Brain microvascular endothelial cell (primary cell): ENCODE results near the gene PCDH17.

Experiments used
- DNase-seq: peaks from one replicate; pipeline ENCODE4 v3.0.0-alpha.2; 2020
- H3K27ac ChIP-seq: fragments of 250-450 bp; sonication (Bioruptor Pico); 2 replicates; pipeline ENCODE4 v1.5.1; 2020; ENCODE audit warnings: mild to moderate bottlenecking, moderate library complexity
- H3K27me3 ChIP-seq: fragments of 250-450 bp; sonication (Bioruptor Pico); replicated peaks from 2 replicates; pipeline ENCODE4 v1.5.1; 2020; ENCODE audit warnings: mild to moderate bottlenecking
- H3K36me3 ChIP-seq: fragments of 250-450 bp; sonication (Bioruptor Pico); replicated peaks from 2 replicates; pipeline ENCODE4 v1.5.1; 2020; ENCODE audit warnings: mild to moderate bottlenecking
- H3K4me3 ChIP-seq: 2 replicates; pipeline ENCODE4 v1.5.1; 2011; ENCODE audit warnings: low read depth, mild to moderate bottlenecking, control low read depth, low read length, moderate library complexity
- in situ Hi-C: cut with HindIII; loops from 2 replicates; pipeline ENCODE4 v1.10.0; 2017; ENCODE audit warnings: low sequenced_read_pairs, low pct_ligation_motif_present
- TF ChIP-seq, protein P1 (sequence below): IDR thresholded peaks from 2 replicates; pipeline ENCODE4 v1.5.1; 2011; ENCODE audit warnings: low read depth, mild to moderate bottlenecking, moderate library complexity, low read length, control low read depth, inconsistent platforms; ENCODE audit errors: missing control alignments

Gene PCDH17

DNA sequence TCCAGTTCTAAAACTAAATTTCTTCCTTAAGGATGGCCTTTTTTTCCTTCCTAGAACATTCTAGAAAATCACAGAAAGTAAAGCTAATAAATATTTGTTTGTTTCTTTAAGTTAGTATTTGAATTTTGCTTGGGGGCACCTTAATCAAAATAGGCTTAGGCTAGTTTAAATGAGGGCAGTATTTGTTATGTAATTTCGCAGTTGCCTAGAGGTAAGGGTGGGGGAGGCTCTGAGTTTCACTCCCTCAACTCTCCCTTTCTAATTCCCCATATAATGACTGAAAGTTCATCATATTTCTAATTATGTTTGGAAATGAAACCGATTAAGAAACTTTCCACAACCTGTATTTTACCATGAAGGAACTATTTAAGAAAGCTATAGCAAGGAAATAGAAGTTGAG lies 40.6 kb downstream of the PCDH17 start:
- Histone ChIP-seq H3K4me3 (no peak overlapping the region), H3K27me3 (no peaks in the 10 kb centered on the region), H3K27ac (no peak overlapping the region), H3K36me3 (no peaks in the 10 kb centered on the region)
- TF ChIP-seq, protein P1, sequence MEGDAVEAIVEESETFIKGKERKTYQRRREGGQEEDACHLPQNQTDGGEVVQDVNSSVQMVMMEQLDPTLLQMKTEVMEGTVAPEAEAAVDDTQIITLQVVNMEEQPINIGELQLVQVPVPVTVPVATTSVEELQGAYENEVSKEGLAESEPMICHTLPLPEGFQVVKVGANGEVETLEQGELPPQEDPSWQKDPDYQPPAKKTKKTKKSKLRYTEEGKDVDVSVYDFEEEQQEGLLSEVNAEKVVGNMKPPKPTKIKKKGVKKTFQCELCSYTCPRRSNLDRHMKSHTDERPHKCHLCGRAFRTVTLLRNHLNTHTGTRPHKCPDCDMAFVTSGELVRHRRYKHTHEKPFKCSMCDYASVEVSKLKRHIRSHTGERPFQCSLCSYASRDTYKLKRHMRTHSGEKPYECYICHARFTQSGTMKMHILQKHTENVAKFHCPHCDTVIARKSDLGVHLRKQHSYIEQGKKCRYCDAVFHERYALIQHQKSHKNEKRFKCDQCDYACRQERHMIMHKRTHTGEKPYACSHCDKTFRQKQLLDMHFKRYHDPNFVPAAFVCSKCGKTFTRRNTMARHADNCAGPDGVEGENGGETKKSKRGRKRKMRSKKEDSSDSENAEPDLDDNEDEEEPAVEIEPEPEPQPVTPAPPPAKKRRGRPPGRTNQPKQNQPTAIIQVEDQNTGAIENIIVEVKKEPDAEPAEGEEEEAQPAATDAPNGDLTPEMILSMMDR, result no peak
- DNase-seq, result no peak
- in situ Hi-C loops, result no loop called here

DNA sequence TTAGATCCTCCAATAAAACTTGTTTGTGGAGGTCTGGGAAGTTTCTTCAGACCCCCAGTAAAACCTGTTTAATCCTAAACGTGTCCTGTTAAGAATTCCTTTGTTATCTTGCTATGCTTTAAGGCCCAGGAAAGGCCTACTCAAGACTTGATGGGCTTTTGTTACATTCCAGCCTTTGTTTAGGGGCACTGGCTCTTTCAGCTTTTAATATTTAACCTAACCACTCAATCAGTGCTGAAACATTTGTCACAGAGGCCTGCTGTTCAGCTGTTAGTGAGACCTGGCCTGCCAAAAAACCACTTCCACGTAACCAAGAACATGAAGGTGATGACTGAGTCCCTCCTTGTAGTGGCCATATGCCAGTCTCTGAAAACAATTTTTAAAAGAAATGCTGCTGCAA lies 41.7 kb downstream of the PCDH17 start:
- DNase-seq, result no peak
- H3K27ac ChIP-seq, result no peak overlapping the region
- H3K4me3 ChIP-seq, result no peak overlapping the region
- TF ChIP-seq, protein P1, result no peak
- H3K27me3 ChIP-seq, result no peaks in the 10 kb centered on the region
- in situ Hi-C loops, result no loop called here
- H3K36me3 ChIP-seq, result no peaks in the 10 kb centered on the region

DNA sequence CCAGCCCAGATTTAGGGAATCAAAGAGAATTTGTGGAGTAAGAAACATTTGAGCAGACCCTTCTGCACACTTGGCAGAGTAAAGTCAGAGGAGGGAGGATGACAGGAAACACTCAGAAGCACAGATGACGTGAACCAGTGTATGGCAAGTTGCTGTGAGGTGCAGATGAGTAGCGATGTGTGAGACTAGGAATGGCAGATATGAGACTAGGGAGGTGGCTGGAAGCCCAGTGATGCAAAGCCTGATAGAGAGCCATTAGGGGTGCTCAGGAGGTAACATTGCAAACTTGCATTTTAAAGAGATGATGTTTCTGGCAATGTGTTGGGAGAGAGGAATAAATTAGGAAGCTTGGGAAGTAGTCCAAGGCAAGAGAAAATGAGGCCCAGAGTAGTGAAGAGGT lies 44.0 kb downstream of the PCDH17 start:
- H3K4me3 ChIP-seq, result no peak overlapping the region
- no peaks in the 10 kb centered on the region for H3K27me3 ChIP-seq
- DNase-seq, result no peak
- no peaks in the 10 kb centered on the region for H3K36me3 ChIP-seq
- in situ Hi-C loops, result no loop called here
- TF ChIP-seq, protein P1, result no peak
- H3K27ac ChIP-seq, result no peak overlapping the region

DNA sequence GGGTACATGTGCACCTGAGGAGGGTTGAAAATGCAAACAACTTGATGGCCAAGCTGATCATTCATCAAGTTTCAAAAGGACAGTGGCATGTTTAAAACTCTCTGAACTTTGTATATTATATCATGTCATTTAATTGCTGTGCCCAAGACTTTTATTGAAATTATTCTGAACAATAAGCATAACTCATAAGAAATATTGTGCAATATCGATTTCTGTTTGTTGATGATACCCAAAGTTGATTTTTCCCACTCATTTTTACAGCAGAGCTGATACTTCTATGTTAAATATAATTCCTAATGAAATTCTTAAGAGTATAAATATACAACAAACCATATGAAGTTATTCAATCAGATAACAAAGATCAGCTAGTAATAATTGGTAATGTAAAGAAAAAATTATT lies 49.1 kb downstream of the PCDH17 start:
- in situ Hi-C loops, result no loop called here
- TF ChIP-seq, protein P1, result no peak
- H3K27ac ChIP-seq, result no peak overlapping the region
- no peak for DNase-seq
- no peaks in the 10 kb centered on the region for H3K36me3 ChIP-seq
- H3K4me3 ChIP-seq, result no peak overlapping the region
- H3K27me3 ChIP-seq, result no peaks in the 10 kb centered on the region

DNA sequence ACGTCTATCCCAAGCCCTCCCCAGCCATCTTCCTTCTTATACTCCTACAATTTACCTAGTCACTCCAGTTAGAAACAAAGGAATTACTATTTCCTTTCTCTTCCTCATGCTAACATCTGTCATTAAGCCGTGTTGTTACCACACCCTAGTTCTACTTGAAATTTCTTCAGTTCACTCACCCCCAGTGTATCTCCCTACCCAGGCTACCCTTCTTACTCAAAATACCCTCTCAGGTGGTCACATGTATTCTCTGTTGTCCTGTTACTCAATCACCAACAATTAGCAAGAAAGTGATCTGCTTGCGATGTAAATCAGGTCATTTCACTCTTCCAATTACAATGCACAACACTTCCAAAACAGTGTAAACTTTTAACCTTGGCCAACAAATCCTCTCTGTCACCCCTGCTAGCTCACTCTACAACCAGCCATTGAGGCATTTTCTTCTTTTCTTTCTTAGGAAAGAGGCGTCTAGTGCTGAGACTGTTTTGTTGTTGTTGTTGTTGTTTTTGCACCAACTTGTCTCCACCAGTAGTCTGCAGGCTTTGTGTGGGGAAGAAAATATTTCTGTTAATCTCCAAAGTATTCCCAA lies 50.7 kb downstream of the PCDH17 start:
- TF ChIP-seq, protein P1, result no peak
- H3K27me3 ChIP-seq, result no peaks in the 10 kb centered on the region
- no peaks in the 10 kb centered on the region for H3K36me3 ChIP-seq
- in situ Hi-C loops, result no loop called here
- no peak overlapping the region for H3K4me3 ChIP-seq
- H3K27ac ChIP-seq, result no peak overlapping the region
- DNase-seq, result no peak

DNA sequence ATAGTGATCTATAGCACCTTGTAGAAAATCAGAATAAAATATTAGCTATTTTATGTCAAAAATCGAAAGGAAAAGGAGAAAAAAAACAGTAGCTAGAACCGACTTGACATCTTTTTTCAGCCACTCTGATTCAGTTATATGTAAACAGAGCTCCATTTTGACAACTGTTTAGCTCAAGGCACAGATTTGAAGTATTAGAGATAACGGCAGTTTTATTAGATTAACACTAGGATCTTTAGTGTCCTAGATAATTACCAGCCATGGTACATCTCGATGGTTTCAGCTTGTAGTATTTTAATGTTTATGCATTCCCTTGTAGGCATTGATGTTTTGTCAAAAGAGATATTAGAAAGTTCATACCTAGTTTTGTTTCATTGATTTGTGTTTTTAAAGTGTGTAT lies 67.3 kb downstream of the PCDH17 start:
- Histone ChIP-seq H3K36me3 (no peaks in the 10 kb centered on the region), H3K27me3 (no peaks in the 10 kb centered on the region), H3K4me3 (no peak overlapping the region), H3K27ac (no peak overlapping the region)
- no peak for DNase-seq
- TF ChIP-seq, protein P1, result no peak
- in situ Hi-C loops, result no loop called here
